GM08714 (cell line): Measurements from ENCODE around the gene EXOSC5.
"Not testable (repeated sequence)": the region's sequence is repeated elsewhere in the genome, so short reads cannot be mapped to it uniquely, and the experiment has no call there.

Source experiments
- H3K4me3 ChIP-seq: fragments of 200-500 bp; sonication (Bioruptor generic); 2 replicates; pipeline ENCODE4 v1.5.1; 2014; ENCODE audit warnings: mild to moderate bottlenecking, low read length, inconsistent platforms
- ZNF274 ChIP-seq: IDR thresholded peaks from 2 replicates; pipeline ENCODE4 v1.6.1; 2012; ENCODE audit warnings: mild to moderate bottlenecking, low read depth, low read length

Gene EXOSC5

DNA sequence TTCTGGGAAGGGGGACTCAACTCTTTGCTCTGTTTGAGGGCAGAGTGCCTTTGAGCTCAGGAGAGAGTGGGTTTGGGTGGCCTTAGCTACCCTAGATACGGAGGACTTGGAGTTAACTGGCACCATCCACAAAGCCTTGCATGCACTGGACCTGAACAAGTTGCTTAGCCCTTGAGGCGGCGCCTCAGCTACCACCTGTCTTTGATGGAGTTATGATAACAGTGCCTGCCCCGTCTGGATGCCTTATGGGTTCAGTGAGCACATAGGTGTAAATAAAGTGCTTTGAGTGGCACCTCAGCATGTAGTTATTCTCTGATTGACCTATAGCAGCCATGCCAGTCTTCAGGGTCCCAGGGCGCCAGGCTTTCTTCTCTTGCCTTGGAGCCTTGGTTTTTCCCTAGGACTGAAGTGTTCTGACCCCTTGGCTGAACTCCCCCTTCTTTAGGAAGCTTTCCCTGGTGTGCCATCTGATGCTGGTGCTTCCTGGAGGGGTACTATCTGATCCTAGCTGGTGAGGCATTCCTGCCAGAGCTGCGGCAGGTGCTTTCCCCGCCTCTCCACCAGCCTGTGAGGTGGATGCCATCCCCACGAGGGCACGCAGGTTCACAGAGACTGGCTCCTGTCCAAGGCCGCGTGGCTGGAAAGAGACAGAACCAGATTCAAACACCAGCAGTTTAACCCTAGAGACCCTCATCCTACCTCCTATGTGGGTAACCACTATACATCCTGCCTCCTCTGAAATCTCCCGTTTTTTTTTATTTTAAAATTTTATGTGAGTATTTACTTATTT lies 6.2 kb upstream of the EXOSC5 start:
- no peak overlapping the region for H3K4me3 ChIP-seq
- no peak for TF ChIP-seq ZNF274

DNA sequence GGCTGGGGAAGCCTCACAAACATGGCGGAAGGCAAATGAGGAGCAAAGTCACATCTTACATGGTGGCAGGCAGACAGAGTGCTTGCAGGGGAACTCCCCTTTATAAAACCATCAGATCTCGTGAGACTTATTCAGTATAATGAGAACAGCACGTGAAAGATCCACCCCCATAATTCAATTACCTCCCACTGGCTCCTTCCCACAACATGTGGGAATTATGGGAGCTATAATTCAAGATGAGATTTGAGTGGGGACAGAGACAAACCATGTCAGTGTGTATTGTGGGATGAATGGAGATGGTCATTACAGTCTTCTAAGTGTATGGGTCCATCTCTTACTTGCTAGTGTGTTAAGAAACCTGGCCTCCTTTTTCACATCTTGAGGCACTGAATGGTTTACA lies 4.9 kb upstream of the EXOSC5 start:
- no peak for TF ChIP-seq ZNF274
- no peak overlapping the region for H3K4me3 ChIP-seq

DNA sequence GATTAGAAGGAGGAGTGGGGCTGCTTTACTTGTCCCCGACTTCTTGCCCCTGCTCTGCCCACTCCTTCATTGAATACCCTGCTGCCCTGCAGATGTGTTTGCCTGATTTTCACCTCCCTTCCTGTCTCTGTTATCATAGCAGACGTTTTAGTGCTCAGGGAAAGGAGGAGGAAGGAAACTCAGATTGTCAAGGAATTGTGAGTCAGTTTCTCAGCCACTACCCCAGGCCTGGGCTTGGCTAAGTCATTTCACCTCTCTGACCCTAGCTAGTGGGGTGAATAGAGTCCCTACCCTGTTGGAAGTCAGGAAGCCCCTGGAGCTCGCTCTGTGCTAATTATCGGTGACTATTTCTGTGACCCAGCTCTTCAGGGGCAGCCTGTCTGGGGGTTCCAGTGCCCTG lies 4.3 kb upstream of the EXOSC5 start:
- TF ChIP-seq ZNF274, result no peak
- no peak overlapping the region for H3K4me3 ChIP-seq

DNA sequence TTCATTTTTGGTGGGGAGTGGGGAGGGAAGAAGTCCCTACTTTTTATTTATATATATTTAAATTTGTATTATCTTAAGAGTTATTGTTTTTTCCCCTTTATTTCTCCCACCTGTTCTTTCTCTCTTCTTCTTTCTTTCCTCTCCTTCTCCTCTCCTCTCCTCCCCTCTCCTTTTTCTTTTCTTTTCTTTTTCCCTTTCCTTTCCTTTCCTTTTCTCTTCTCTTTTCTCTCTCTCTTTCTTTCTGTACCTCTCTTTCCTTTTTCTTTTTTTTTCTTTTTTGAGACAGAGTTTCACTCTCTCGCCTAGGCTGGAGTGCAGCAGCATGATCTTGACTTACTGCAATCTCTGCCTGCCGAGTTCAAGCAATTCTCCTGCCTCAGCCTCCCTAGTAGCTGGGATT lies 2.4 kb upstream of the EXOSC5 start:
- H3K4me3 ChIP-seq, result no peak overlapping the region
- TF ChIP-seq ZNF274, result no peak

DNA sequence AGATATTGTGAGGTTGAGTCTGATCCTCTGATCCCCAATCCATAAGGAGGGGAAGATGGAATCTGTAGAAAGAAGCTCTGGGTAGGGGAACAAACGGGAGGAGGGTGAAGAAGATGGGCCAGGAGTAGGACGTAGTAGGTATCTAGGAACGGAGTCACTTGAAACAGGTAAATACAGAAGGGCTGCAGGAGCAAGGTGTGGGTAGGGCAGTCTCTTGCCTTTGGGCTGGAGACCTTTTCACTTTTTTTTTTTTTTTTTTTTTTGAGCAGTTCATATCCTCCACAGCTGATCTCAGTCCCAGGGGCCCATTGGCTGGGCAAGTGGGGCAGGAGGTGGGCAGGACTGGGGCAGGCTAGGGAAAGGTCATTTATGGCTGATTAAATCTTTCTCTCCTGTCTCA lies 1.9 kb upstream of the EXOSC5 start:
- TF ChIP-seq ZNF274, result no peak
- H3K4me3 ChIP-seq, result peak overlapping the region; percentile 99; the same call in 1 of the 2 replicates

DNA sequence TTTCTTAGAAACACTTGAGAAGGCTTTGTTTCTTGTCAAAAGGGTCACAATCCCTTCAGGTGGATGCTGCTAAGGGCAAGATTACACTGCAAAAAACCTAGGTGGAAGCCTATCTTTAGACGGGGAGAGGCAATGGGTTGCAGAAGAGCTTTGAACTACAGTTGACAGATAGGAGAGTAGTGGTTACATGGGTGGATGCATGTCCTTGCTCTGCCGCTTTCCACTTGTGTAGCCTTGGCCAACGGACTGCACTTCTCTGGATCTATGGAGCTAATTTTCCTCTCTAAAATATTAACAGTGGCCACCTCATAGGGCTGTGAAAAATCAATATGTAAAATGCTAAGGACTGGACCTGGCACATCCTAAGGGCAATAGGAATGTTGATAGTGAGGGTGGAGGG lies 1.4 kb upstream of the EXOSC5 start:
- TF ChIP-seq ZNF274, result no peak
- H3K4me3 ChIP-seq, result peak overlapping the region; percentile 99

DNA sequence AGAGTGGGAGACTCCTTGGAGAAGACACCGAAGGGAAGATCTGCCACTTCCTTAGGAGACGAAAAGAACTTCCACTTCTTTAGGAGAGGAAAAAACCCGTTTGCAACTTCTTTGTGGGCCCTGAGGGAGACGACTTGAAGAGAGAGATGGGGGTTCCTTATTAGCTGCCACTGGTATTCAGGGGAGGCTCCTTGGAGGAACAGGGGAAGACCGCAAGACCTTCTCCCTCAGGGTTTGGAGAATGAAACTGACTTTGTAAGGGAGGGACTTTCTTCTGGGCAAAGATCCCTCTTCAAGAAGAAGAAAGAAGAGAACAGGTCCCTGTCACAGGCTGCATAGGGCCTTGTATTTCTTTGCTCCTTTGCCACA lies 875 bp upstream of the EXOSC5 start:
- peak overlapping the region; percentile 99 for H3K4me3 ChIP-seq
- TF ChIP-seq ZNF274, result no peak

DNA sequence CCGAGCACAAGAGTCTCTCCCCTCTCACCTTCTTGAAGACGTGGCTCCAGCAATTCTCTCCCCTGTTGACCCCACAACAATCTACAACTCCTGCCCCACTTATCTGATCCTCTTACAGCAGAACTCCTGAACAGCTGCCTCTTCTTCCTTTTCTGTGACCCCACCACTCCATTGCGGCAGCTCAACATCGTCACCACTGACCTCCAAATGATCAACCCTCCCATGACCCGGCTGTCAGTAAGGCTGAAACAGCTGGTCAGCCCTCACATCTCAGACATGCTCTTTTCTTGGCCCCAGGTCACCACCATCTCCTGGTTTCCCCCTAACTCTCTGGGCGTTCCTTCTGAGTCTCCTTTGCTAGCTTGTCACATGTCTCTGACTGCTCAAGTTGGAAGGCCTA lies 1.8 kb downstream of the EXOSC5 start:
- TF ChIP-seq ZNF274, result no peak
- no peak overlapping the region for H3K4me3 ChIP-seq

DNA sequence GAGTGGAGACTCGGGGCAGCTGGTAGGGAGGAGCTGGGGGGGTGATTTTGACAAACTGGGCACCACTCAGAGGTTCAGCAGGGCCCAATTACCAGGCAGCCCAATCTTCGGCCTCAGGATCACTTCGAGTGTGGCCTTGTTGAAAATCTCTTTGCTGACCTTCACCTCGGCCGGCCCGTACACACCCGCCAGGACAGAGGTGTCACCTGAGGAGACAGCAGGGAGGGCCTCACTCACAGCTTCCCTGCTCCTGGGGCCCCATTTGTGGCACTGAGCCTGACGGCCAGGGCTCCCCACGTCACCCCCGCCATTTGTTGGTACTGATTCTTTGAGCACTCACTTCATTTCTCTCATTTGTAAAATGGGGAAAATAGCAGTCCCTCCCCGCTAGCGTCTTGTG lies 4.4 kb downstream of the EXOSC5 start:
- no peak overlapping the region for H3K4me3 ChIP-seq
- TF ChIP-seq ZNF274, result no peak

DNA sequence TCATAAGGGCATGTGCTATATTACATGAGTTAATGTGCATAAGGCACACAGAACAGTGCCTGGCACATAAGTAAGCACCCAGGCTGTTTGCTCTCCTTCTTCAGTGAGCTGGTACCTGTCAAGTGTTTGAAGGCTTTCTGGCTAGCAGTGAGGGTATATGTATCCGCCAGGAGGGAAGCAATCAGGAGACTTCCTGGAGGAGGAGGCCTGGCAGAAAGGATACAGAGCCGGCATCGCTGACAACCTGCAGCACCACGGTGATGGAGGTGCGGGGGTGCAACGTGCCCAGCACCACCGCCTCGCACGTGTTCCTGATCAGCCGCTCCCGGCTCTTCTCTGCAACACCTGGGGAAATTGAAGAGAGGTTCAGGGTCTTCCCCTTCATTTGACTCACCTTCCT lies 5.5 kb downstream of the EXOSC5 start:
- TF ChIP-seq ZNF274, result no peak
- H3K4me3 ChIP-seq, result no peak overlapping the region

DNA sequence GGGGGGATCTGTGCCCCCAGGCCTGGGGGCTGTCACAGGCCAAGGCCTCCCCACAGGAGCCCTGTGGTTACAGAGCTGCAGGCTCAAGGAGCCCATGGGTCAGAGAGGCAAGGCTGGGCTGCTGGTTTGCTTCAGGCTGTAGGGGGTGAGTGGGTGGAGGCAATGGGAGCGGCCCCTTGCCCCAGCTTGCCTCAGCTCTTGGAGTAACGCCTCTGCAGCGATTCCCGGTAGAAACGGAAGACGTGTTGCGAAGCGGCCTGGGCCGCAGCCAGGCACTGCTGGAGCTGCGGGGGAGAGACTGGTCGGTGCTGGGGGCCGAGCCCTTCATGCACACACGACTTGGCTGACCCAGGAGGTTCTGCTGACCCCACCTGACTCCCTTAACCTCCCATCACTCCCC lies 10.7 kb downstream of the EXOSC5 start:
- H3K4me3 ChIP-seq, result no peak overlapping the region
- TF ChIP-seq ZNF274, result no peak

DNA sequence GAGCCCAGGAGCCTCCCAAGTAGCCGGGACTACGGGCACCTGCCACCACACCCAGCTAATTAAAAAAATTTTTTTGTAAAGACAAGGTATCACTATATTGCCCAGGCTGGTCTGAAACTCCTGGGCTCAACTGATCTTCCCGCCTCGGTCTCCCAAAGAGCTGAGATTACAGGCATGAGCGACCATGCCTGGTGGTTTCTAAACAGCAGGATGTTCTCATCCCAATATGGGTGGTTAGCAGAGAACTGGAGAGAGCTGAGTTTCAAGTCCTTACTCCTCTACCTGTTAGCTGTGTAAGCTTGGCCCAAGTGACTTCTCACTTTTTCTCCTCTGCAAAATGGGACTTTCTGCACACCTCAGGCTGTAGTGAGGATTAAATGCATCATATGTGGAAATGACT lies 12.8 kb downstream of the EXOSC5 start:
- no peak for TF ChIP-seq ZNF274
- no peak overlapping the region for H3K4me3 ChIP-seq

DNA sequence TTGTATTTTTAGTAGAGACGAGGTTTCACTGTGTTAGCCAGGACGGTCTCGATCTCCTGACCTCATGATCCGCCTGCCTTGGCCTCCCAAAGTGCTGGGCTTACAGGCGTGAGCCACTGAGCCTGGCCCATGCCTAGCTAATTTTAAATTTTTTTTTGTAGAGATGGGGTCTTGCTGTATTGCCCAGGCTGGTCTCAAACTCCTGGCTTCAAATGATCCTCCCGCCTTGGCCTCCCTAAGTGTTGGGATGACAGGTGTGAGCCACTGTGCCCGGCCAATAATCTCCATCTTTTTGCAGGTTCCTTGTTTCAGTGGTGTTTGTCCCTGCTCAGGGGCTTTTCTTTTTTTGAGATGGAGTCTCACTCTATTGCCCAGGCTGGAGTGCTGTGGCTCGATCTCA lies 15.6 kb downstream of the EXOSC5 start:
- not testable (repeated sequence) for H3K4me3 ChIP-seq

DNA sequence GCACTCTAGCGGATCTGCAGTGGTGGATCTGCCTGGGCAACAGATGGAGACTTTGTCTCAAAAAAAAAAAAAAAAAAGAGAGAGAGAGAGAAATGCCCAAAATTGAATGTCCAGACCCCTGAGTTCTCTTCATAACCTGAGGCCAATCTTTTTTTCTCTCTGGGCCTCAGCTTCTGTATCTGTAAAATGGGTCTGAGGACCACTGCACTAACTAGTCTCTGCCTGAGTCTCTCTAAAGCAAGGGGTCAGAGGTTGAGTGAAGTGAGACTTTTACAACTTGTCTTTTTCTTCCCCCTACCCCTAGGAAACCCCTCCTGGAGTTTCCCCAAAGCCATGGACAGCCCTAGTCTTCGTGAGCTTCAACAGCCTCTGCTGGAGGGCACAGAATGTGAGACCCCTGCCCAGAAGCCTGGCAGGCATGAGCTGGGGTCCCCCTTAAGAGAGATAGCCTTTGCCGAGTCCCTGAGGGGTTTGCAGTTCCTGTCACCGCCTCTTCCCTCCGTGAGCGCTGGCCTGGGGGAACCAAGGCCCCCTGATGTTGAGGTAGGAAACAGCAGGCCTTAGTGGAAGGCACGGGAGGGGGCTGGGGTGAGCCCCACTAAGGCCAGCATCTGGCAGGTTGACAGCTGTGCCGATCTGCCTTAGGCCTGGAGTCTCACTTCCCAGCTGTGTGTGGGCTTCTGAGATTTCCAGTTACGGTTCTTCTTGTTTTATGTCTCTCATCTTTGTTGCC lies 19.0 kb downstream of the EXOSC5 start:
- no peak for TF ChIP-seq ZNF274
- no peak overlapping the region for H3K4me3 ChIP-seq

DNA sequence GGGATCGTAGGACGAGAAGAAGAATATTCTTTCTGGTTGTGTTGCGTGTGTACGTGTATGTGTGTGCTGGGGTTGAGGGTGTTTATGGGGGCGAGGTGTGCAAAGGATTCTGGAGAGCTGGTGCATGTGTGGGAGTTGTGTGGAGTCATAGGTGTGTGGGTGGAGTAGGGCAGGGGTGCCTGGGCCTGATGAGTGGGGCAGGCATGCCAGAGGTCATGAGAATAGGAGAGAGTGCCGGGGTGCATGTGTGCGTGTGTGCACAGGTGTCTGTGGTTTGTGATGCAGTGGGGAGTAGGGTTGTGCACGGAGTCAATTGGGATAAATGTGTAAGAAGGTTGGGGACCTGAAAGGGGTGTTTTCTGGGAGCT lies 20.2 kb downstream of the EXOSC5 start:
- no peak overlapping the region; the same call in 1 of the 2 replicates for H3K4me3 ChIP-seq
- TF ChIP-seq ZNF274, result no peak
